SH-SY5Y (cell line): ENCODE data around the gene DNAH17.

Experiments used
- GATA2 ChIP-seq: IDR thresholded peaks from 2 replicates; pipeline ENCODE4 v1.6.1; 2011; ENCODE audit warnings: mild to moderate bottlenecking, low read depth, low read length
- GATA3 ChIP-seq: IDR thresholded peaks from 2 replicates; pipeline ENCODE4 v1.6.1; 2011; ENCODE audit warnings: low read depth, mild to moderate bottlenecking, low read length, moderate library complexity

DNA sequence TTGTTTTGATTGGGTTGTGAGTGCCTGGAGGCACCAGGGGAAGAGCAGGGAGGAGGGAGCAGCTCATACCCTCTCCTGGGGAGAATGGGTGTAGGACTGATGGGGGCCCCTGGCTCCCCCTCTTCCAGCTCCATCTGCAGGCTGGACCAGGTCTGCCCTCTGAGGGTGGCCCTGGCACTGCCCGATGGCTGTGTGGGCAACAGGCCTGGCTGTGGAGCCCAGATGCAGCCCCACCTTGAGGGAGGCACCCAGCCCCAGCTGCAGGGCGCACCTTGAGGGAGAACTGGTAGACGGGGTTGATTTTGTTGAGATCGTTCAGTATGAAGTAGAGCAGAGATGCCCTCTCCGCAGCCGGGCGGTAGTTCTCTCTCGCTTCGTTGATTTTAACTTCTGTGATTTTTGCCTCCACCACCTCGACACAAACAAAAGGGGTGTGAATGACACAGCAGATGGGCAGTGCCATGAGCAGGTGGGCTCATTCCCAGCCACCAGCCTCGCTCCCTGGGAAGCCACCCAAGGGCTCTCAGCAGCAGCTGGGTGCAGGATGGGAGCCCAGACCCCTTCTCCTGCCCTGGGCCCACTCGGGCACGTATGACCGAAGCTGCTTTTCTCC lies 127.1 kb downstream of the DNAH17 start:
- TF ChIP-seq GATA2, result no peak
- no peak for TF ChIP-seq GATA3
